ENCODE measurements around the gene SPOCK1. TPM values are rescaled to one million over a fixed set of nuclear protein-coding genes. Genes with fewer than 3 reads are reported as not detected.

Gene SPOCK1
- total RNA-seq, 2 donors from 2014 or later, result not detected

GRCh38 chr5:137453483-137454080 lies 45.5 kb downstream of the SPOCK1 start:
- H3K4me1 Mint-ChIP-seq (ENCODE audit: low read depth), result no peaks in the 10 kb centered on the region
- peaks cover 8% of the 10 kb centered on the region for H3K27me3 Mint-ChIP-seq (ENCODE audit: low read depth)
- no peak overlapping the region for H3K27ac Mint-ChIP-seq
- DNase-seq (no peak), ATAC-seq (replicated peaks in 1 of 2) (no peak)
- H3K4me3 Mint-ChIP-seq, result no peak overlapping the region
- no peaks in the 10 kb centered on the region for H3K36me3 Mint-ChIP-seq (ENCODE audit: insufficient read depth in 2 of 2)
- H3K9me3 Mint-ChIP-seq, result peaks cover 1% of the 10 kb centered on the region in 2 donors

GRCh38 chr5:137450759-137451158 lies 48.4 kb downstream of the SPOCK1 start:
- Mint-ChIP-seq H3K4me3 (no peak overlapping the region), H3K9me3 (peaks cover 0 to 1% of the 10 kb centered on the region in 2 donors), H3K4me1 (ENCODE audit: low read depth) (no peaks in the 10 kb centered on the region), H3K36me3 (ENCODE audit: insufficient read depth in 2 of 2) (no peaks in the 10 kb centered on the region), H3K27me3 (ENCODE audit: low read depth) (no peaks in the 10 kb centered on the region), H3K27ac (no peak overlapping the region)
- ATAC-seq (replicated peaks in 1 of 2), result no peak
- no peak for DNase-seq

DNA sequence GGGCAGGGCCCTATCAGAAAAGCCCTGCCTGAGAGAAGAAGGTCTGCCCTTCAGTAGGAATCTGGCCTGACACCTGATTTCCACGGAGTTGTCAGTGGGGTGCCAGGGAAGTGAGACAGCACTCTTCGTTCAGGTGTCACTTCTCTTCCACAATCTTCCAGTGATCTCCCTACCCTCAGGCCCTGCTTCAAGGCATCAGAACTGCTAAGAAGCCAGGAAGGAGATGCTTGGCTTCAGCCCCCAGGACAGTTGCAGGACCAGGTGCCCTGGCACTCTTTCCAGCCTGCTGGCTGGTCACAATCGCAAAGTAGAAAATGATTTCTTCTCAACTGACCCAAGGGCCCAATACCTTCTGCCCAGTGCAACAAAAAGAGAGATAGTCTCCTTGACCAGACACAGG lies 50.3 kb downstream of the SPOCK1 start:
- DNase-seq (no peak), ATAC-seq (replicated peaks in 1 of 2) (no peak)
- Mint-ChIP-seq H3K27me3 (ENCODE audit: low read depth) (peaks cover 6% of the 10 kb centered on the region), H3K36me3 (ENCODE audit: insufficient read depth in 2 of 2) (no peaks in the 10 kb centered on the region), H3K4me1 (ENCODE audit: low read depth) (no peaks in the 10 kb centered on the region), H3K27ac (no peak overlapping the region), H3K4me3 (no peak overlapping the region), H3K9me3 (peaks cover 0 to 1% of the 10 kb centered on the region in 2 donors)

- DNase-seq, result no peak
- no peaks in the 10 kb centered on the region for H3K36me3 Mint-ChIP-seq (ENCODE audit: insufficient read depth in 2 of 2)
- peaks cover 14% of the 10 kb centered on the region for H3K27me3 Mint-ChIP-seq (ENCODE audit: low read depth)
These were observed 52.5 kb downstream of the SPOCK1 start for GRCh38 chr5:137446615-137447014.

GRCh38 chr5:137446151-137446550 lies 53.0 kb downstream of the SPOCK1 start:
- ATAC-seq (replicated peaks in 1 of 2) (no peak), DNase-seq (no peak)
- Mint-ChIP-seq H3K4me1 (ENCODE audit: low read depth) (no peaks in the 10 kb centered on the region), H3K27me3 (ENCODE audit: low read depth) (peaks cover 14% of the 10 kb centered on the region), H3K36me3 (ENCODE audit: insufficient read depth in 2 of 2) (no peaks in the 10 kb centered on the region), H3K9me3 (no peaks in the 10 kb centered on the region), H3K4me3 (no peak overlapping the region), H3K27ac (no peak overlapping the region)

More at GRCh38 chr5:137446615-137447014, 52.5 kb downstream of the SPOCK1 start:
- ATAC-seq (replicated peaks in 1 of 2), result no peak
- H3K4me1 Mint-ChIP-seq (ENCODE audit: low read depth), result no peaks in the 10 kb centered on the region
- H3K9me3 Mint-ChIP-seq, result no peaks in the 10 kb centered on the region
- no peak overlapping the region for H3K4me3 Mint-ChIP-seq
- no peak overlapping the region for H3K27ac Mint-ChIP-seq

- Mint-ChIP-seq H3K4me1 (ENCODE audit: low read depth) (no peaks in the 10 kb centered on the region), H3K27me3 (ENCODE audit: low read depth) (peaks cover 14% of the 10 kb centered on the region), H3K27ac (no peak overlapping the region), H3K9me3 (no peaks in the 10 kb centered on the region), H3K36me3 (ENCODE audit: insufficient read depth in 2 of 2) (no peaks in the 10 kb centered on the region), H3K4me3 (no peak overlapping the region)
- no peak for ATAC-seq (replicated peaks in 1 of 2)
- DNase-seq, result no peak
These were observed 56.5 kb downstream of the SPOCK1 start for GRCh38 chr5:137442660-137443059.

DNA sequence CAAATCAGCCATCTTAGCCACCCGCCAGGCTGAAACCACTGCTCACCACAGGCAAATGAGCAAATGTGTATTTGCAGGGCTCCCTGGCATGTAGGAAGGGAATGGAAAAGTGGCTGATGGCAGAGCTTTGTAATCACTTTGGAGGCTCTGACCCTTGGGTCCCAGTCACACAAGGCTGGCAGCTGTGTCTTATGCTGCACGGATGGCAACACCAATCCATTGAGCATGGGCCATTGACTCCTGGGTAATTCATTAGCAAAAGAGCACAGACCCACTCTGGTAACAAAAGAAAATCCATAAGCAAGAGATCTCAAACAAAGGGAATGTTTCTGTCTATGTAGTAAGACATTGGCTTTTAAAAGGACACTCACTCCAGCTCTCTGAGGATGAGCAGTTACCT lies 57.6 kb downstream of the SPOCK1 start:
- Mint-ChIP-seq H3K9me3 (no peaks in the 10 kb centered on the region), H3K27me3 (ENCODE audit: low read depth) (peaks cover 14% of the 10 kb centered on the region), H3K4me1 (ENCODE audit: low read depth) (no peaks in the 10 kb centered on the region), H3K4me3 (no peak overlapping the region), H3K27ac (no peak overlapping the region), H3K36me3 (ENCODE audit: insufficient read depth in 2 of 2) (no peaks in the 10 kb centered on the region)
- no peak for ATAC-seq (replicated peaks in 1 of 2)
- DNase-seq, result no peak

- ATAC-seq (replicated peaks in 1 of 2) (no peak), DNase-seq (no peak)
- Mint-ChIP-seq H3K9me3 (no peaks in the 10 kb centered on the region), H3K27ac (no peak overlapping the region), H3K36me3 (ENCODE audit: insufficient read depth in 2 of 2) (no peaks in the 10 kb centered on the region), H3K4me3 (no peak overlapping the region), H3K27me3 (ENCODE audit: low read depth) (peaks cover 14% of the 10 kb centered on the region), H3K4me1 (ENCODE audit: low read depth) (no peaks in the 10 kb centered on the region)
These were observed 58.3 kb downstream of the SPOCK1 start for GRCh38 chr5:137440795-137441194.

- H3K4me1 Mint-ChIP-seq (ENCODE audit: low read depth), result no peaks in the 10 kb centered on the region
These were observed 59.5 kb downstream of the SPOCK1 start for GRCh38 chr5:137439645-137440044.

GRCh38 chr5:137438932-137439331 lies 60.2 kb downstream of the SPOCK1 start:
- no peak for DNase-seq

More at GRCh38 chr5:137439645-137440044, 59.5 kb downstream of the SPOCK1 start:
- no peak overlapping the region for H3K27ac Mint-ChIP-seq
- no peaks in the 10 kb centered on the region for H3K36me3 Mint-ChIP-seq (ENCODE audit: insufficient read depth in 2 of 2)
- no peaks in the 10 kb centered on the region for H3K9me3 Mint-ChIP-seq
- DNase-seq (no peak), ATAC-seq (replicated peaks in 1 of 2) (no peak)
- peaks cover 14% of the 10 kb centered on the region for H3K27me3 Mint-ChIP-seq (ENCODE audit: low read depth)
- H3K4me3 Mint-ChIP-seq, result no peak overlapping the region

GRCh38 chr5:137437774-137438173 lies 61.4 kb downstream of the SPOCK1 start:
- no peak overlapping the region for H3K27ac Mint-ChIP-seq
- no peaks in the 10 kb centered on the region for H3K36me3 Mint-ChIP-seq (ENCODE audit: insufficient read depth in 2 of 2)
- ATAC-seq (replicated peaks in 1 of 2), result no peak
- no peaks in the 10 kb centered on the region for H3K27me3 Mint-ChIP-seq (ENCODE audit: low read depth)
- H3K4me1 Mint-ChIP-seq (ENCODE audit: low read depth), result no peaks in the 10 kb centered on the region
- H3K4me3 Mint-ChIP-seq, result no peak overlapping the region
- DNase-seq, result no peak
- H3K9me3 Mint-ChIP-seq, result no peaks in the 10 kb centered on the region

More at GRCh38 chr5:137438932-137439331, 60.2 kb downstream of the SPOCK1 start:
- peak in 1 of 2 donors; percentile 33 for ATAC-seq (replicated peaks in 1 of 2)
- Mint-ChIP-seq H3K36me3 (ENCODE audit: insufficient read depth in 2 of 2) (no peaks in the 10 kb centered on the region), H3K4me1 (ENCODE audit: low read depth) (no peaks in the 10 kb centered on the region), H3K4me3 (no peak overlapping the region), H3K9me3 (no peaks in the 10 kb centered on the region), H3K27me3 (ENCODE audit: low read depth) (peaks cover 9% of the 10 kb centered on the region), H3K27ac (no peak overlapping the region)

GRCh38 chr5:137433539-137433938 lies 65.6 kb downstream of the SPOCK1 start:
- no peak for ATAC-seq (replicated peaks in 1 of 2)
- H3K36me3 Mint-ChIP-seq (ENCODE audit: insufficient read depth in 2 of 2), result no peaks in the 10 kb centered on the region

GRCh38 chr5:137432376-137432775 lies 66.8 kb downstream of the SPOCK1 start:
- DNase-seq (no peak), ATAC-seq (replicated peaks in 1 of 2) (no peak)
- H3K9me3 Mint-ChIP-seq, result no peaks in the 10 kb centered on the region
- no peak overlapping the region for H3K27ac Mint-ChIP-seq
- H3K27me3 Mint-ChIP-seq (ENCODE audit: low read depth), result no peaks in the 10 kb centered on the region
- H3K4me3 Mint-ChIP-seq, result no peak overlapping the region
- H3K4me1 Mint-ChIP-seq (ENCODE audit: low read depth), result no peaks in the 10 kb centered on the region
- H3K36me3 Mint-ChIP-seq (ENCODE audit: insufficient read depth in 2 of 2), result no peaks in the 10 kb centered on the region

More at GRCh38 chr5:137433539-137433938, 65.6 kb downstream of the SPOCK1 start:
- Mint-ChIP-seq H3K27ac (no peak overlapping the region), H3K4me3 (no peak overlapping the region), H3K9me3 (no peaks in the 10 kb centered on the region), H3K27me3 (ENCODE audit: low read depth) (no peaks in the 10 kb centered on the region), H3K4me1 (ENCODE audit: low read depth) (no peaks in the 10 kb centered on the region)
- DNase-seq, result no peak

GRCh38 chr5:137431051-137431450 lies 68.1 kb downstream of the SPOCK1 start:
- no peaks in the 10 kb centered on the region for H3K27me3 Mint-ChIP-seq (ENCODE audit: low read depth)
- H3K4me3 Mint-ChIP-seq, result no peak overlapping the region
- no peaks in the 10 kb centered on the region for H3K4me1 Mint-ChIP-seq (ENCODE audit: low read depth)
- no peak overlapping the region for H3K27ac Mint-ChIP-seq
- DNase-seq (no peak), ATAC-seq (replicated peaks in 1 of 2) (no peak)
- no peaks in the 10 kb centered on the region for H3K9me3 Mint-ChIP-seq
- H3K36me3 Mint-ChIP-seq (ENCODE audit: insufficient read depth in 2 of 2), result no peaks in the 10 kb centered on the region

All from activated T-cell treated with anti-CD3 and anti-CD28 coated beads, Interleukin-2, amount 50 U/mL, for 72 hours (primary cell).